HCT116 (cell line): ENCODE results near the gene AQP1. TPM values are rescaled to one million over a fixed set of nuclear protein-coding genes. Genes with fewer than 3 reads are reported as not detected.

Experiments used
- ATAC-seq: fragments of 200-7000 bp; cut with Tn5 transposase; 2 replicates; pipeline ENCODE4 v1.9.1; 2020; ENCODE audit warnings: mild to moderate bottlenecking, moderate library complexity
- BruUV-seq: library from RNA; stranded (reverse); fragments of 400-500 nt; replicated peaks from 2 replicates; lab custom pipeline; 2021; lab: Mats Ljungman, UMichigan
- CTCF ChIA-PET: fragments of 300-600 bp; sonication (Branson Sonifier 250); formaldehyde crosslinking; loops from one replicate; lab custom pipeline; 2021; ENCODE audit warnings: antibody characterized with exemption; lab: Charles Lee
- POLR2A ChIA-PET: fragments of 300-600, 350-600 bp; sonication (Branson Sonifier 250); formaldehyde crosslinking; loops from one replicate; lab custom pipeline; 2021; ENCODE audit warnings: antibody characterized with exemption; lab: Charles Lee
- RAD21 ChIA-PET, 2 experiments: fragments of 300-600 bp; sonication (Branson Sonifier 250); formaldehyde crosslinking; loops; one replicate each; lab custom pipeline; 2023; ENCODE audit warnings: low total read pairs in 2 of 2; ENCODE audit not compliant: uncharacterized antibody in 2 of 2, unreplicated experiment in 2 of 2, low non-redundant PET in 1 of 2; lab: Charles Lee
- DNase-seq: peaks from one replicate; pipeline ENCODE4 v3.0.0-alpha.2; 2010; ENCODE audit warnings: low read depth, low spot score
- H2AFZ ChIP-seq: fragments of 200-600 bp; shearing (Covaris generic), sonication (generic); 2 replicates; pipeline ENCODE4 v1.6.1; 2017; ENCODE audit warnings: low read depth, mixed run types, mixed read lengths, antibody characterized with exemption, low read length; ENCODE audit not compliant: poor library complexity, severe bottlenecking
- H3K27ac ChIP-seq: 2 replicates; pipeline ENCODE4 v1.5.1; 2012; ENCODE audit warnings: low read depth, low read length
- H3K27me3 ChIP-seq: fragments of 200-600 bp; sonication (generic); 2 replicates; pipeline ENCODE4 v1.6.1; 2016; ENCODE audit warnings: mixed run types, low read length, mixed read lengths; ENCODE audit not compliant: insufficient read depth
- H3K36me3 ChIP-seq, 2 experiments: fragments of 200-500 bp in 1 of 2; fragments of 200-600 bp in 1 of 2; sonication (Bioruptor generic) in 1 of 2; sonication (generic) in 1 of 2; 2 replicates each; pipeline versions ENCODE4 v1.5.1 to v1.6.1; 2014 to 2016; ENCODE audit warnings: low read length in 2 of 2, inconsistent platforms in 1 of 2, mixed read lengths in 1 of 2, mixed run types in 1 of 2; ENCODE audit not compliant: insufficient read depth in 2 of 2, control insufficient read depth in 1 of 2
- H3K4me1 ChIP-seq, 2 experiments: fragments of 200-600 bp in 1 of 2; sonication (generic) in 1 of 2; 2 replicates each; pipeline versions ENCODE4 v1.5.1 to v1.6.1; 2012 to 2017; ENCODE audit warnings: low read length in 2 of 2, inconsistent platforms in 1 of 2, mild to moderate bottlenecking in 1 of 2, mixed read lengths in 1 of 2, mixed run types in 1 of 2, moderate library complexity in 1 of 2; ENCODE audit not compliant: insufficient read depth in 2 of 2, control insufficient read depth in 1 of 2
- H3K4me2 ChIP-seq: fragments of 200-600 bp; sonication (generic); 2 replicates; pipeline ENCODE4 v1.6.1; 2017; ENCODE audit warnings: mixed run types, low read length, mixed read lengths
- H3K4me3 ChIP-seq, 2 experiments: fragments of 200-600 bp in 1 of 2; sonication (generic) in 1 of 2; replicated peaks in 1 of 2; 2 replicates each; pipeline ENCODE4 v1.5.1; 2011 to 2016; ENCODE audit warnings: low read length in 2 of 2, control low read depth in 1 of 2, low read depth in 1 of 2, mild to moderate bottlenecking in 1 of 2, mixed read lengths in 1 of 2, mixed run types in 1 of 2
- H3K79me2 ChIP-seq: fragments of 200-600 bp; sonication (generic); 2 replicates; pipeline ENCODE4 v1.6.1; 2017; ENCODE audit warnings: mild to moderate bottlenecking, mixed run types, low read length, moderate library complexity, mixed read lengths; ENCODE audit not compliant: insufficient read depth
- H3K9ac ChIP-seq: fragments of 200-600 bp; sonication (generic); 2 replicates; pipeline ENCODE4 v1.6.1; 2016; ENCODE audit warnings: low read length, mixed read lengths
- H3K9me2 ChIP-seq: fragments of 200-600 bp; sonication (generic), shearing (Covaris generic); 2 replicates; pipeline ENCODE4 v1.6.1; 2017; ENCODE audit warnings: mixed run types, mild to moderate bottlenecking, moderate library complexity; ENCODE audit not compliant: insufficient read depth
- H3K9me3 ChIP-seq, 2 experiments: fragments of 200-500 bp in 1 of 2; fragments of 200-600 bp in 1 of 2; sonication (Bioruptor generic) in 1 of 2; sonication (generic) in 1 of 2; 2 replicates each; pipeline ENCODE4 v1.6.1; 2014 to 2017; ENCODE audit warnings: low read length in 2 of 2, mixed read lengths in 2 of 2, inconsistent platforms in 1 of 2, low read depth in 1 of 2, mild to moderate bottlenecking in 1 of 2, mixed run types in 1 of 2, moderate library complexity in 1 of 2; ENCODE audit not compliant: control insufficient read depth in 1 of 2, insufficient read depth in 1 of 2
- H4K20me1 ChIP-seq: fragments of 200-600 bp; sonication (generic), shearing (Covaris generic); 2 replicates; pipeline ENCODE4 v1.6.1; 2017; ENCODE audit warnings: mixed run types, mild to moderate bottlenecking, moderate library complexity; ENCODE audit not compliant: insufficient read depth
- ATF3 ChIP-seq: IDR thresholded peaks from 2 replicates; pipeline ENCODE4 v1.6.1; 2012
- CBX3 ChIP-seq: IDR thresholded peaks from 2 replicates; pipeline ENCODE4 v1.6.1; 2012; ENCODE audit warnings: low read depth
- CTCF ChIP-seq, 3 experiments: fragments of 200-600 bp in 1 of 3; sonication (generic) in 1 of 3; IDR thresholded peaks in 2 of 3; conservative IDR thresholded peaks in 1 of 3; 2 replicates each; pipeline ENCODE4 v1.5.1; 2012 to 2017; ENCODE audit warnings: low read depth in 2 of 3, low read length in 2 of 3, antibody characterized with exemption in 1 of 3, borderline replicate concordance in 1 of 3, control low read depth in 1 of 3, mild to moderate bottlenecking in 1 of 3, mixed read lengths in 1 of 3, mixed run types in 1 of 3, moderate library complexity in 1 of 3; ENCODE audit not compliant: insufficient read depth in 1 of 3
- EZH2 ChIP-seq: fragments of 200-600 bp; sonication (generic); IDR thresholded peaks from 2 replicates; pipeline ENCODE4 v1.6.1; 2017; ENCODE audit warnings: antibody characterized with exemption, mixed run types
- FOSL1 ChIP-seq: IDR thresholded peaks from 2 replicates; pipeline ENCODE4 v1.6.1; 2012; ENCODE audit warnings: low read depth
- JUND ChIP-seq: IDR thresholded peaks from 2 replicates; pipeline ENCODE4 v1.6.1; 2012
- MAX ChIP-seq: IDR thresholded peaks from 2 replicates; pipeline ENCODE4 v1.6.1; 2012
- POLR2AphosphoS5 ChIP-seq: IDR thresholded peaks from 2 replicates; pipeline ENCODE4 v1.6.1; 2011; ENCODE audit warnings: mild to moderate bottlenecking, low read depth, low read length, moderate library complexity
- SP1 ChIP-seq: IDR thresholded peaks from 2 replicates; pipeline ENCODE4 v1.6.1; 2012; ENCODE audit warnings: low read depth
- SRF ChIP-seq: IDR thresholded peaks from 2 replicates; pipeline ENCODE4 v1.6.1; 2012; ENCODE audit warnings: low read depth
- ZFX ChIP-seq: fragments of 450-650 bp; IDR thresholded peaks from 2 replicates; pipeline ENCODE4 v1.6.1; 2017
- ZNF274 ChIP-seq: fragments of 200-500 bp; sonication (Bioruptor generic); IDR thresholded peaks from 2 replicates; pipeline ENCODE4 v1.6.1; 2014; ENCODE audit warnings: mild to moderate bottlenecking, low read depth, low read length, inconsistent platforms
- intact Hi-C: fragments of 100-400 bp; cut with micrococcal nuclease; formaldehyde crosslinking; loops from 2 replicates; pipeline ENCODE4 v1.10.0; 2022
- total RNA-seq: library from RNA; stranded (reverse); gene quantifications from one replicate; pipeline ENCODE4 v1.2.1, GENCODE V29; 2021; ENCODE audit not compliant: unreplicated experiment

AQP1 gene
- total RNA-seq, 1 experiment from 2014 or later, result 2.0 TPM

- ChIA-PET POLR2A (no interaction called here), CTCF (no interaction called here), RAD21 (no interaction called here)
- no peak overlapping the region for H3K9ac ChIP-seq
- H3K27ac ChIP-seq, result no peak overlapping the region
- no peak overlapping the region for H2AFZ ChIP-seq
- no peaks in the 10 kb centered on the region for H3K27me3 ChIP-seq
- BruUV-seq, result no TSS peak
- H3K79me2 ChIP-seq, result no peaks in the 10 kb centered on the region
- intact Hi-C loops, result no loop called here
- no peak overlapping the region for H3K4me2 ChIP-seq
- H3K36me3 ChIP-seq, result no peaks in the 10 kb centered on the region
- H3K9me2 ChIP-seq, result no peaks in the 10 kb centered on the region
- H3K4me1 ChIP-seq, result peaks cover 3 to 12% of the 10 kb centered on the region in 2 experiments; a peak in 2 of 4 replicates
- H3K9me3 ChIP-seq, result no peaks in the 10 kb centered on the region
- H4K20me1 ChIP-seq, result no peaks in the 10 kb centered on the region
- H3K4me3 ChIP-seq, result no peak overlapping the region
- no peak for ATAC-seq
- no peak for DNase-seq
- no peak for TF ChIP-seq CBX3
Measured at GRCh38 chr7:30934225-30934624, 22.6 kb downstream of the AQP1 start.

- ATAC-seq (no peak), DNase-seq (no peak)
- Histone ChIP-seq H3K4me3 (no peak overlapping the region), H2AFZ (no peak overlapping the region), H3K36me3 (no peaks in the 10 kb centered on the region), H3K9me2 (no peaks in the 10 kb centered on the region), H3K27ac (no peak overlapping the region), H4K20me1 (no peaks in the 10 kb centered on the region), H3K9ac (no peak overlapping the region), H3K79me2 (no peaks in the 10 kb centered on the region), H3K4me2 (no peak overlapping the region), H3K4me1 (peaks cover 3 to 12% of the 10 kb centered on the region in 2 experiments; a peak in 2 of 4 replicates), H3K27me3 (no peaks in the 10 kb centered on the region), H3K9me3 (no peaks in the 10 kb centered on the region)
- ChIA-PET RAD21 (no interaction called here), CTCF (no interaction called here), POLR2A (no interaction called here)
- TF ChIP-seq EZH2 (no peak), FOSL1 (no peak), CBX3 (no peak), ZFX (no peak), ZNF274 (no peak), MAX (no peak), POLR2AphosphoS5 (no peak), SP1 (no peak), SRF (no peak), ATF3 (no peak), JUND (no peak), CTCF (IDR thresholded peaks at IDR 0.05 in 2 of 3, conservative IDR thresholded peaks at IDR 0.05 in 1 of 3; ENCODE audit: borderline replicate concordance in 1 of 3, insufficient read depth in 1 of 3, low read depth in 2 of 3, low read length in 2 of 3) (no peak)
- no TSS peak for BruUV-seq
- intact Hi-C loops, result no loop called here
Measured at GRCh38 chr7:30934732-30935568, 23.3 kb downstream of the AQP1 start.
